Sigmoid colon (tissue), 4 donors: ENCODE results near the gene STRBP.

Experiments
- CTCF ChIP-seq, 4 experiments: fragments of 450-650 bp in 3 of 4; fragments of 200-600 bp in 1 of 4; IDR thresholded peaks; one replicate each; pipeline ENCODE4 v1.5.1; 2016 to 2019; ENCODE audit warnings: antibody characterized with exemption in 4 of 4, mild to moderate bottlenecking in 3 of 4, moderate library complexity in 2 of 4
- POLR2A ChIP-seq, 2 donors: fragments of 450-650 bp; IDR thresholded peaks; one replicate each; pipeline ENCODE4 v1.6.1; 2016; ENCODE audit warnings: antibody characterized with exemption in 2 of 2, mild to moderate bottlenecking in 2 of 2, moderate library complexity in 2 of 2
- POLR2AphosphoS5 ChIP-seq, 4 donors: sonication (generic); formaldehyde crosslinking; IDR thresholded peaks; one replicate each; pipeline ENCODE4 v1.6.1; 2017; ENCODE audit warnings: antibody characterized with exemption in 4 of 4

GRCh38 chr9:123096987-123097386, 171.4 kb downstream of the STRBP start:
- TF ChIP-seq POLR2AphosphoS5 (IDR thresholded peaks at IDR 0.05) (no peak), CTCF (IDR thresholded peaks at IDR 0.05) (no peak), POLR2A (IDR thresholded peaks at IDR 0.05) (no peak)
